A549 (cell line): ENCODE measurements around the gene DES. TPM values are rescaled to one million over a fixed set of nuclear protein-coding genes. Genes with fewer than 3 reads are reported as not detected.

ENCODE experiments used
- ATAC-seq, 2 experiments: fragments of 200-7000 bp in 1 of 2; fragments of >200 bp in 1 of 2; cut with Nextera tagmentation in 1 of 2; cut with Tn5 transposase in 1 of 2; 3 replicates each; pipeline versions ENCODE4 v1.8.0 to v1.9.1; 2018 to 2020; ENCODE audit warnings: mild to moderate bottlenecking in 1 of 2, moderate library complexity in 1 of 2
- CTCF ChIA-PET: fragments of 300-600 bp; sonication (Branson Sonifier 250); formaldehyde crosslinking; extraction: SDS; loops from one replicate; lab custom pipeline; 2021; ENCODE audit warnings: antibody characterized with exemption, inconsistent platforms; lab: Yijun Ruan, JAX
- POLR2A ChIA-PET: fragments of 350-600 bp; formaldehyde crosslinking; extraction: SDS; loops from one replicate; lab custom pipeline; 2021; ENCODE audit warnings: antibody characterized with exemption, inconsistent platforms; lab: Yijun Ruan, JAX
- DNase-seq, 2 experiments: peaks; one replicate each; pipeline versions ENCODE4 v3.0.0 to v3.0.0-alpha.2; 2011 to 2016; ENCODE audit warnings: low read depth in 1 of 2, low spot score in 1 of 2
- FAIRE-seq: peaks from 2 replicates; lab custom pipeline; 2011; peaks lifted over from hg19 to GRCh38; lab: Jason Lieb, UNC
- H3K27ac ChIP-seq, 2 experiments: fragments of >200 bp; sonication (Bioruptor Twin); formaldehyde crosslinking; 3 replicates each; pipeline ENCODE4 v1.5.1; 2016 to 2017
- H3K4me1 ChIP-seq: fragments of >200 bp; sonication (Bioruptor Twin); formaldehyde crosslinking; 3 replicates; pipeline ENCODE4 v1.6.1; 2016
- H3K4me2 ChIP-seq: fragments of >200 bp; sonication (Bioruptor Twin); formaldehyde crosslinking; 3 replicates; pipeline ENCODE4 v1.6.1; 2016
- H3K4me3 ChIP-seq: fragments of >200 bp; sonication (Bioruptor Twin); formaldehyde crosslinking; 3 replicates; pipeline ENCODE4 v1.5.1; 2016
- H3K9me3 ChIP-seq: fragments of >200 bp; sonication (Bioruptor Twin); formaldehyde crosslinking; 3 replicates; pipeline ENCODE4 v1.6.1; 2016
- CBX8 ChIP-seq: fragments of 200-600 bp; sonication (generic); IDR thresholded peaks from 2 replicates; pipeline ENCODE4 v1.6.1; 2016
- CHD2 ChIP-seq: fragments of 150-350 bp; IDR thresholded peaks from 2 replicates; pipeline ENCODE4 v1.6.1; 2014; ENCODE audit warnings: low read length; ENCODE audit not compliant: partially characterized antibody
- EHMT2 ChIP-seq: fragments of 200-600 bp; sonication (generic); IDR thresholded peaks from 2 replicates; pipeline ENCODE4 v1.6.1; 2016; ENCODE audit warnings: antibody characterized with exemption, low read depth, mild to moderate bottlenecking, moderate library complexity
- FOSB ChIP-seq: fragments of 250-450 bp; sonication (Bioruptor Pico); IDR thresholded peaks from 2 replicates; pipeline ENCODE4 v1.5.0; 2020; ENCODE audit warnings: mild to moderate bottlenecking, moderate library complexity
- FOSL2 ChIP-seq, 2 experiments: fragments of 450-650 bp in 1 of 2; fragments of >200 bp in 1 of 2; sonication (Bioruptor Twin) in 1 of 2; formaldehyde crosslinking; IDR thresholded peaks; 2 replicates each; pipeline versions ENCODE4 v1.5.0 to v1.6.1; 2016 to 2020; ENCODE audit warnings: mild to moderate bottlenecking in 1 of 2, moderate library complexity in 1 of 2
- FOXS1 ChIP-seq: fragments of 250-450 bp; sonication (Bioruptor Pico); IDR thresholded peaks from 2 replicates; pipeline ENCODE4 v1.5.0; 2020; ENCODE audit warnings: mild to moderate bottlenecking, moderate library complexity
- GATA3 ChIP-seq: IDR thresholded peaks from 2 replicates; pipeline ENCODE4 v1.6.1; 2012; ENCODE audit warnings: borderline replicate concordance
- HDAC2 ChIP-seq: fragments of 200-600 bp; sonication (generic); IDR thresholded peaks from 2 replicates; pipeline ENCODE4 v1.6.1; 2016
- HEYL ChIP-seq: fragments of 250-450 bp; sonication (Bioruptor Pico); IDR thresholded peaks from 2 replicates; pipeline ENCODE4 v1.8.0; 2021; ENCODE audit warnings: mild to moderate bottlenecking, moderate library complexity
- HOXA7 ChIP-seq: fragments of 250-450 bp; sonication (Bioruptor Pico); IDR thresholded peaks from 2 replicates; pipeline ENCODE4 v1.5.0; 2020; ENCODE audit warnings: mild to moderate bottlenecking, moderate library complexity
- KDM5A ChIP-seq: fragments of 200-600 bp; sonication (generic); IDR thresholded peaks from 2 replicates; pipeline ENCODE4 v1.6.1; 2016; ENCODE audit warnings: antibody characterized with exemption, mild to moderate bottlenecking
- NPAS2 ChIP-seq: fragments of 250-450 bp; sonication (Bioruptor Pico); IDR thresholded peaks from 2 replicates; pipeline ENCODE4 v1.8.0; 2022; ENCODE audit warnings: mild to moderate bottlenecking, moderate library complexity, borderline replicate concordance
- NR3C1 ChIP-seq: fragments of >200 bp; sonication (Bioruptor Twin); formaldehyde crosslinking; IDR thresholded peaks from 3 replicates; pipeline ENCODE4 v1.6.1; 2017
- PHF8 ChIP-seq: fragments of 200-600 bp; sonication (generic); IDR thresholded peaks from 2 replicates; pipeline ENCODE4 v1.6.1; 2016; ENCODE audit warnings: low read depth, mild to moderate bottlenecking, antibody characterized with exemption, moderate library complexity, borderline replicate concordance
- POLR2A ChIP-seq: IDR thresholded peaks from 2 replicates; pipeline ENCODE4 v1.6.1; 2012; ENCODE audit warnings: mild to moderate bottlenecking, low read length
- POLR2AphosphoS2 ChIP-seq: conservative IDR thresholded peaks from 2 replicates; pipeline ENCODE4 v1.6.1; 2012; ENCODE audit warnings: low read length, improper control_type of control experiment, inconsistent platforms
- RARB ChIP-seq: fragments of 250-450 bp; sonication (Bioruptor Pico); IDR thresholded peaks from 2 replicates; pipeline ENCODE4 v1.8.0; 2021; ENCODE audit warnings: mild to moderate bottlenecking, moderate library complexity
- RNF2 ChIP-seq: fragments of 200-600 bp; sonication (generic); IDR thresholded peaks from 2 replicates; pipeline ENCODE4 v1.6.1; 2016; ENCODE audit warnings: low read depth, mild to moderate bottlenecking, antibody characterized with exemption, moderate library complexity, borderline replicate concordance
- SMC3 ChIP-seq: fragments of >200 bp; sonication (Bioruptor Twin); formaldehyde crosslinking; IDR thresholded peaks from 3 replicates; pipeline ENCODE4 v1.6.1; 2018; ENCODE audit warnings: inconsistent platforms
- SREBF2 ChIP-seq: fragments of 450-650 bp; IDR thresholded peaks from 2 replicates; pipeline ENCODE4 v1.6.1; 2014; ENCODE audit warnings: mild to moderate bottlenecking, moderate library complexity
- TFCP2L1 ChIP-seq: fragments of 250-450 bp; sonication (Bioruptor Pico); IDR thresholded peaks from 2 replicates; pipeline ENCODE4 v1.5.0; 2021; ENCODE audit warnings: mild to moderate bottlenecking
- ZNF302 ChIP-seq: fragments of 250-450 bp; sonication (Bioruptor Pico); IDR thresholded peaks from 2 replicates; pipeline ENCODE4 v1.9.0; 2021; ENCODE audit warnings: inconsistent platforms, mild to moderate bottlenecking, moderate library complexity
- WGBS: methylation state at CpG from one replicate; pipeline ENCODE4 v1.1.6; 2017; ENCODE audit errors: missing lambda C conversion rate; 5-methylcytosine and 5-hydroxymethylcytosine counted together
- polyA plus RNA-seq, 4 experiments: library from polyadenylated mRNA; depleted of rRNA in 3 of 4; stranded (reverse); fragments of >200 nt; fragmentation: RNase III in 1 of 4; extraction: RNeasy Plus Mini Kit Qiagen cat#74134 plus additional on column Dnase treatment in 1 of 4; gene quantifications; 2 replicates in 3 of 4; 3 replicates in 1 of 4; pipeline ENCODE4 v1.2.3, GENCODE V29; 2011 to 2017
- TF ChIP-seq, protein P1 (sequence below): fragments of 250-450 bp; sonication (Bioruptor Pico); IDR thresholded peaks from 2 replicates; pipeline ENCODE4 v1.5.0; 2021; ENCODE audit warnings: mild to moderate bottlenecking, moderate library complexity, borderline replicate concordance
- TF ChIP-seq, protein P2 (sequence below): IDR thresholded peaks from 2 replicates; pipeline ENCODE4 v1.6.1; 2012; ENCODE audit warnings: low read depth, borderline replicate concordance
- TF ChIP-seq, protein P3 (sequence below): fragments of 150-350 bp; IDR thresholded peaks from 2 replicates; pipeline ENCODE4 v1.6.1; 2014; ENCODE audit warnings: low read depth, mild to moderate bottlenecking, low read length
- TF ChIP-seq, protein P4 (sequence below): fragments of 450-650 bp; IDR thresholded peaks from 2 replicates; pipeline ENCODE4 v1.6.1; 2014; ENCODE audit warnings: antibody characterized with exemption

Gene DES
- polyA plus RNA-seq, 2 of the 4 experiments (the other 2 are of a cell fraction) = 0.06 TPM; not detected in 1

DNA sequence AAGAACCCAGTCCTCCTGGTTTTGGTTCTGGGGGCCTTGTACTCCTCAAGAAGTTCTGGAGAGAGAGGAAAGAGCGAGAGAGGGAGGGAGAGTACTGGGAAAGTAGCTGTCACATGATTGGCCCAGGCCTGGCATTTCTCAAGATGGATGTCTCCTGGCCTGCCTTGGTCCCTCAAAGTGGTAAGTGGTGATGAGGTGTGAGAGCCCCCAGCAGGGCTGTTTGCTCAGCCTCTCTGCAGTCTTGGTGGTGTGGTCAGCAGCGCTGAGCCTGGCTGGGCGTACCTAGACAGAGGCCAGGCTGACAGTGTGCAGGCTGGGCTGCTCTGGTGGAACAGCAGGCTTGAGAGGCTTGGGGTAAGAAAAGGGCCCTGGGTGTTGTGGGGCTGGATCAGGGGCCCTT, 19.0 kb downstream of the DES start (continued):
- TF ChIP-seq CBX8 (no peak), RNF2 (no peak), POLR2A (no peak)

DNA sequence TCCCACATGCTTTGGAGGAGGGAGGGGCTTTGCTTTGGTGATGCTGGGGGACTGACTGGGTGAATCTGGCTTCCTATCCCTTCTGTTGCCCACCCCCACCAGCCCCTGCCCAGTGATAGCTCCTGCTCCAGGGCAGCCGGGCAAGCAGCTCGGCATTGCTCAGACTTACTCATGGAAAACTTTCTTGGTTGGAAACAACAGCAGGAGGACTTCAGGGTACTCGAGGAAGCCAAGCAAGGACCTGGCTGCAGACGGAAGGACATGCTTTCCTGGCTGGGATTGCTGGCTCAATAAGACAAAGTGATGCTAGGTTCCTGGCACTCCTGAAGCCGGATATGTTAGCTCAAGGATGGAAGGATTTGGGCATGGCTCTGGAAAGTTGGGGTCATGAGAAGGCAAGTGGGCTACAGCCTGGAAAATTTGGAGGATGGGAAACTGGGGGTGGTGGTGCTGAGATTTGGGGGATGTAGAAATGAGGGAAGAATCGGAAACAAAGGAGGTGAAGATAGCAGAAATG, 19.6 kb downstream of the DES start:
- no peak overlapping the region for H3K4me3 ChIP-seq
- ATAC-seq = no peak
- H3K27ac ChIP-seq = no peak overlapping the region
- no peaks in the 10 kb centered on the region for H3K9me3 ChIP-seq
- DNase-seq = no peak
- peaks cover 16% of the 10 kb centered on the region for H3K4me1 ChIP-seq
- ChIA-PET POLR2A (interaction anchor here (0.8 kb wide), 1 partner anchor 50 kb away, joined by 3 read pairs; the partner anchor contains the start of gene DNPEP), CTCF (interaction anchor here (0.6 to 89.4 kb wide), 5 partner anchors 9 to 252 kb away, joined by 3 to 3291 read pairs (median 15); partner anchors contain the start of genes ASIC4, CHPF, GMPPA and TMEM198)
- no peak for TF ChIP-seq TFCP2L1 (CRISPR knock-in tag)
- no peak for TF ChIP-seq POLR2A
- no peak for TF ChIP-seq ZNF302
- no peak for TF ChIP-seq FOSB (CRISPR knock-in tag)
- no peak for TF ChIP-seq FOXS1 (CRISPR knock-in tag)
- TF ChIP-seq, protein P1, sequence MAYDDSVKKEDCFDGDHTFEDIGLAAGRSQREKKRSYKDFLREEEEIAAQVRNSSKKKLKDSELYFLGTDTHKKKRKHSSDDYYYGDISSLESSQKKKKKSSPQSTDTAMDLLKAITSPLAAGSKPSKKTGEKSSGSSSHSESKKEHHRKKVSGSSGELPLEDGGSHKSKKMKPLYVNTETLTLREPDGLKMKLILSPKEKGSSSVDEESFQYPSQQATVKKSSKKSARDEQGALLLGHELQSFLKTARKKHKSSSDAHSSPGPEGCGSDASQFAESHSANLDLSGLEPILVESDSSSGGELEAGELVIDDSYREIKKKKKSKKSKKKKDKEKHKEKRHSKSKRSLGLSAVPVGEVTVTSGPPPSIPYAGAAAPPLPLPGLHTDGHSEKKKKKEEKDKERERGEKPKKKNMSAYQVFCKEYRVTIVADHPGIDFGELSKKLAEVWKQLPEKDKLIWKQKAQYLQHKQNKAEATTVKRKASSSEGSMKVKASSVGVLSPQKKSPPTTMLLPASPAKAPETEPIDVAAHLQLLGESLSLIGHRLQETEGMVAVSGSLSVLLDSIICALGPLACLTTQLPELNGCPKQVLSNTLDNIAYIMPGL (CRISPR knock-in tag) = no peak
- TF ChIP-seq RARB (CRISPR knock-in tag) = no peak
- TF ChIP-seq NR3C1 = no peak
- TF ChIP-seq HOXA7 (CRISPR knock-in tag) = no peak
- TF ChIP-seq HDAC2 = no peak
- TF ChIP-seq, protein P2, sequence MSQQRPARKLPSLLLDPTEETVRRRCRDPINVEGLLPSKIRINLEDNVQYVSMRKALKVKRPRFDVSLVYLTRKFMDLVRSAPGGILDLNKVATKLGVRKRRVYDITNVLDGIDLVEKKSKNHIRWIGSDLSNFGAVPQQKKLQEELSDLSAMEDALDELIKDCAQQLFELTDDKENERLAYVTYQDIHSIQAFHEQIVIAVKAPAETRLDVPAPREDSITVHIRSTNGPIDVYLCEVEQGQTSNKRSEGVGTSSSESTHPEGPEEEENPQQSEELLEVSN = no peak
- no peak for TF ChIP-seq SREBF2
- no peak for TF ChIP-seq GATA3
- TF ChIP-seq POLR2AphosphoS2 = no peak
- TF ChIP-seq FOSL2 (IDR thresholded peaks at IDR 0.05) = no peak
- TF ChIP-seq FOSL2 (CRISPR knock-in tag; IDR thresholded peaks at IDR 0.05) = no peak
- TF ChIP-seq SMC3 = no peak
- no peak for TF ChIP-seq EHMT2
- TF ChIP-seq, protein P3, sequence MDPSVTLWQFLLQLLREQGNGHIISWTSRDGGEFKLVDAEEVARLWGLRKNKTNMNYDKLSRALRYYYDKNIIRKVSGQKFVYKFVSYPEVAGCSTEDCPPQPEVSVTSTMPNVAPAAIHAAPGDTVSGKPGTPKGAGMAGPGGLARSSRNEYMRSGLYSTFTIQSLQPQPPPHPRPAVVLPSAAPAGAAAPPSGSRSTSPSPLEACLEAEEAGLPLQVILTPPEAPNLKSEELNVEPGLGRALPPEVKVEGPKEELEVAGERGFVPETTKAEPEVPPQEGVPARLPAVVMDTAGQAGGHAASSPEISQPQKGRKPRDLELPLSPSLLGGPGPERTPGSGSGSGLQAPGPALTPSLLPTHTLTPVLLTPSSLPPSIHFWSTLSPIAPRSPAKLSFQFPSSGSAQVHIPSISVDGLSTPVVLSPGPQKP = no peak
- TF ChIP-seq, protein P4, sequence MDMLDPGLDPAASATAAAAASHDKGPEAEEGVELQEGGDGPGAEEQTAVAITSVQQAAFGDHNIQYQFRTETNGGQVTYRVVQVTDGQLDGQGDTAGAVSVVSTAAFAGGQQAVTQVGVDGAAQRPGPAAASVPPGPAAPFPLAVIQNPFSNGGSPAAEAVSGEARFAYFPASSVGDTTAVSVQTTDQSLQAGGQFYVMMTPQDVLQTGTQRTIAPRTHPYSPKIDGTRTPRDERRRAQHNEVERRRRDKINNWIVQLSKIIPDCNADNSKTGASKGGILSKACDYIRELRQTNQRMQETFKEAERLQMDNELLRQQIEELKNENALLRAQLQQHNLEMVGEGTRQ = no peak
- no peak overlapping the region for H3K4me2 ChIP-seq
- no peak for FAIRE-seq
- 45% methylated on average over 4 of the region's 6 CpGs for WGBS

DNA sequence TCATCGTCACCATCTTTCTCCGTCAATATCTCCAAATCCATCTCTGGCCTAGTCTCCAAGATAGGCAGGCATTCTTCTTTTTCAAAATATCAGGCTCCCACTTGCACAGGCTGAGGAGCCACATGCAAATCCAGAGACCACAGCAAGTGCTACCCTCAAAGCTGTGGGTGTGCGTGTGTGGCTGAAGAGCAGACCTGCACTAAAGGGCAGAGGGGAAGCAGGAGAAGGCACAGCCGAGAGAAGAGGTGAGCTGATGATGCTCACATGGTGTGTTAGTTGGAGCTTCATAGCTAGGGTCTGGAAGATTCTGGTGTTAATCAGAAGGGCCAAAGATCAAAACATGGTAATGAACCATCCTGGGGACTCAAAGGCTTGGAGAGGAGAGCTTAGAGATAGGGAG, 20.3 kb downstream of the DES start:
- WGBS = 67% methylated on average over 4 of the region's 4 CpGs
- TF ChIP-seq SREBF2 (no peak), EHMT2 (no peak), RNF2 (no peak), CHD2 (no peak), PHF8 (no peak), RARB (CRISPR knock-in tag) (no peak), HEYL (CRISPR knock-in tag) (no peak), TFCP2L1 (CRISPR knock-in tag) (no peak), FOSB (CRISPR knock-in tag) (no peak), KDM5A (no peak), NPAS2 (CRISPR knock-in tag) (no peak)
- TF ChIP-seq, protein P1 (CRISPR knock-in tag) = no peak
- ChIA-PET POLR2A (no interaction called here), CTCF (interaction anchor here (3.5 to 89.4 kb wide), 3 partner anchors 20 to 68 kb away, joined by 20 to 3291 read pairs (median 24); partner anchors contain the start of genes ASIC4, CHPF, GMPPA and TMEM198)
- Histone ChIP-seq H3K4me2 (no peak overlapping the region), H3K9me3 (no peaks in the 10 kb centered on the region), H3K4me1 (peaks cover 17% of the 10 kb centered on the region), H3K27ac (no peak overlapping the region), H3K4me3 (no peak overlapping the region)
- no peak for ATAC-seq
- no peak for FAIRE-seq
- DNase-seq = no peak
